HCT116 (cell line): Measurements from ENCODE around the gene IFNGR2.

Source experiments
- CTCF ChIP-seq, 3 experiments: fragments of 200-600 bp in 1 of 3; sonication (generic) in 1 of 3; IDR thresholded peaks in 2 of 3; conservative IDR thresholded peaks in 1 of 3; 2 replicates each; pipeline ENCODE4 v1.5.1; 2012 to 2017; ENCODE audit warnings: low read depth in 2 of 3, low read length in 2 of 3, antibody characterized with exemption in 1 of 3, borderline replicate concordance in 1 of 3, control low read depth in 1 of 3, mild to moderate bottlenecking in 1 of 3, mixed read lengths in 1 of 3, mixed run types in 1 of 3, moderate library complexity in 1 of 3; ENCODE audit not compliant: insufficient read depth in 1 of 3
- EZH2 ChIP-seq: fragments of 200-600 bp; sonication (generic); IDR thresholded peaks from 2 replicates; pipeline ENCODE4 v1.6.1; 2017; ENCODE audit warnings: antibody characterized with exemption, mixed run types
- POLR2A ChIP-seq: IDR thresholded peaks from 2 replicates; pipeline ENCODE4 v1.7.0; 2011; ENCODE audit warnings: borderline replicate concordance; ENCODE audit not compliant: insufficient read depth, insufficient read length; ENCODE audit errors: extremely low read depth
- POLR2AphosphoS5 ChIP-seq: IDR thresholded peaks from 2 replicates; pipeline ENCODE4 v1.6.1; 2011; ENCODE audit warnings: mild to moderate bottlenecking, low read depth, low read length, moderate library complexity
- SIN3A ChIP-seq: IDR thresholded peaks from 2 replicates; pipeline ENCODE4 v1.6.1; 2012; ENCODE audit warnings: low read depth
- SP1 ChIP-seq: IDR thresholded peaks from 2 replicates; pipeline ENCODE4 v1.6.1; 2012; ENCODE audit warnings: low read depth
- TF ChIP-seq, protein P1 (sequence below): IDR thresholded peaks from 2 replicates; pipeline ENCODE4 v1.6.1; 2012; ENCODE audit warnings: low read depth

GRCh38 chr21:33414068-33414467 is 10.9 kb downstream of the IFNGR2 start:
- TF ChIP-seq CTCF (IDR thresholded peaks at IDR 0.05 in 2 of 3, conservative IDR thresholded peaks at IDR 0.05 in 1 of 3; ENCODE audit: borderline replicate concordance in 1 of 3, insufficient read depth in 1 of 3, low read depth in 2 of 3, low read length in 2 of 3) (no peak), POLR2AphosphoS5 (no peak), SP1 (no peak), SIN3A (no peak), POLR2A (no peak), EZH2 (no peak)
- TF ChIP-seq, protein P1, sequence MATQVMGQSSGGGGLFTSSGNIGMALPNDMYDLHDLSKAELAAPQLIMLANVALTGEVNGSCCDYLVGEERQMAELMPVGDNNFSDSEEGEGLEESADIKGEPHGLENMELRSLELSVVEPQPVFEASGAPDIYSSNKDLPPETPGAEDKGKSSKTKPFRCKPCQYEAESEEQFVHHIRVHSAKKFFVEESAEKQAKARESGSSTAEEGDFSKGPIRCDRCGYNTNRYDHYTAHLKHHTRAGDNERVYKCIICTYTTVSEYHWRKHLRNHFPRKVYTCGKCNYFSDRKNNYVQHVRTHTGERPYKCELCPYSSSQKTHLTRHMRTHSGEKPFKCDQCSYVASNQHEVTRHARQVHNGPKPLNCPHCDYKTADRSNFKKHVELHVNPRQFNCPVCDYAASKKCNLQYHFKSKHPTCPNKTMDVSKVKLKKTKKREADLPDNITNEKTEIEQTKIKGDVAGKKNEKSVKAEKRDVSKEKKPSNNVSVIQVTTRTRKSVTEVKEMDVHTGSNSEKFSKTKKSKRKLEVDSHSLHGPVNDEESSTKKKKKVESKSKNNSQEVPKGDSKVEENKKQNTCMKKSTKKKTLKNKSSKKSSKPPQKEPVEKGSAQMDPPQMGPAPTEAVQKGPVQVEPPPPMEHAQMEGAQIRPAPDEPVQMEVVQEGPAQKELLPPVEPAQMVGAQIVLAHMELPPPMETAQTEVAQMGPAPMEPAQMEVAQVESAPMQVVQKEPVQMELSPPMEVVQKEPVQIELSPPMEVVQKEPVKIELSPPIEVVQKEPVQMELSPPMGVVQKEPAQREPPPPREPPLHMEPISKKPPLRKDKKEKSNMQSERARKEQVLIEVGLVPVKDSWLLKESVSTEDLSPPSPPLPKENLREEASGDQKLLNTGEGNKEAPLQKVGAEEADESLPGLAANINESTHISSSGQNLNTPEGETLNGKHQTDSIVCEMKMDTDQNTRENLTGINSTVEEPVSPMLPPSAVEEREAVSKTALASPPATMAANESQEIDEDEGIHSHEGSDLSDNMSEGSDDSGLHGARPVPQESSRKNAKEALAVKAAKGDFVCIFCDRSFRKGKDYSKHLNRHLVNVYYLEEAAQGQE, result no peak
